ENCODE results near the gene TFPI2.

GRCh38 chr7:93836116-93836515 is 54.4 kb downstream of the TFPI2 start:
- TF ChIP-seq, protein P1, sequence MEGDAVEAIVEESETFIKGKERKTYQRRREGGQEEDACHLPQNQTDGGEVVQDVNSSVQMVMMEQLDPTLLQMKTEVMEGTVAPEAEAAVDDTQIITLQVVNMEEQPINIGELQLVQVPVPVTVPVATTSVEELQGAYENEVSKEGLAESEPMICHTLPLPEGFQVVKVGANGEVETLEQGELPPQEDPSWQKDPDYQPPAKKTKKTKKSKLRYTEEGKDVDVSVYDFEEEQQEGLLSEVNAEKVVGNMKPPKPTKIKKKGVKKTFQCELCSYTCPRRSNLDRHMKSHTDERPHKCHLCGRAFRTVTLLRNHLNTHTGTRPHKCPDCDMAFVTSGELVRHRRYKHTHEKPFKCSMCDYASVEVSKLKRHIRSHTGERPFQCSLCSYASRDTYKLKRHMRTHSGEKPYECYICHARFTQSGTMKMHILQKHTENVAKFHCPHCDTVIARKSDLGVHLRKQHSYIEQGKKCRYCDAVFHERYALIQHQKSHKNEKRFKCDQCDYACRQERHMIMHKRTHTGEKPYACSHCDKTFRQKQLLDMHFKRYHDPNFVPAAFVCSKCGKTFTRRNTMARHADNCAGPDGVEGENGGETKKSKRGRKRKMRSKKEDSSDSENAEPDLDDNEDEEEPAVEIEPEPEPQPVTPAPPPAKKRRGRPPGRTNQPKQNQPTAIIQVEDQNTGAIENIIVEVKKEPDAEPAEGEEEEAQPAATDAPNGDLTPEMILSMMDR (IDR thresholded peaks at IDR 0.05): no peak
- no peak for TF ChIP-seq POLR2A (IDR thresholded peaks at IDR 0.05)

All from esophagus squamous epithelium (tissue), 4 donors.